Tibial nerve (tissue), 4 donors: ENCODE data around the gene ZNF692. TPM values are rescaled to one million over a fixed set of nuclear protein-coding genes. Genes with fewer than 3 reads are reported as not detected.

Experiments
- DNase-seq, 2 donors: peaks; one replicate each; pipeline ENCODE4 v3.0.0-alpha.2; 2019; ENCODE audit warnings: low spot score in 2 of 2
- H3K27ac ChIP-seq, 4 donors: fragments of 200-600 bp; sonication (generic) in 3 of 4; one replicate each; pipeline ENCODE4 v1.5.1; 2017 to 2019; ENCODE audit warnings: mild to moderate bottlenecking in 1 of 4
- H3K27me3 ChIP-seq, 2 donors: fragments of 200-600 bp; sonication (generic) in 1 of 2; one replicate each; pipeline versions ENCODE4 v1.5.1 to v1.6.0; 2017 to 2019
- H3K36me3 ChIP-seq, 3 donors: fragments of 200-600 bp; sonication (generic); one replicate each; pipeline ENCODE4 v1.5.1; 2018 to 2019
- H3K4me1 ChIP-seq, 4 donors: fragments of 200-600 bp; sonication (generic) in 3 of 4; one replicate each; pipeline ENCODE4 v1.5.1; 2017 to 2019
- H3K4me3 ChIP-seq, 4 donors: fragments of 200-600 bp; sonication (generic) in 3 of 4; one replicate each; pipeline ENCODE4 v1.5.1; 2017 to 2019; ENCODE audit warnings: mild to moderate bottlenecking in 1 of 4, moderate library complexity in 1 of 4
- H3K9me3 ChIP-seq, 4 donors: fragments of 200-600 bp; sonication (generic) in 3 of 4; one replicate each; pipeline ENCODE4 v1.5.1; 2017 to 2019
- EP300 ChIP-seq, 2 donors: sonication (generic); formaldehyde crosslinking; IDR thresholded peaks; one replicate each; pipeline ENCODE4 v1.6.1; 2017; ENCODE audit warnings: antibody characterized with exemption in 2 of 2, mild to moderate bottlenecking in 1 of 2
- POLR2A ChIP-seq, 2 donors: fragments of 450-650 bp; IDR thresholded peaks; one replicate each; pipeline ENCODE4 v1.6.1; 2017; ENCODE audit warnings: antibody characterized with exemption in 2 of 2, mild to moderate bottlenecking in 2 of 2, moderate library complexity in 2 of 2
- WGBS, 2 donors: methylation state at CpG; one replicate each; pipeline ENCODE4 v1.1.5; 2018; 5-methylcytosine and 5-hydroxymethylcytosine counted together
- total RNA-seq, 4 donors: library from RNA; depleted of rRNA; stranded (reverse); fragments of >200 nt; gene quantifications; one replicate each; pipeline ENCODE4 v1.1.0, GENCODE V29; 2016
- TF ChIP-seq, protein P1 (sequence below), 5 experiments: fragments of 200-600 bp in 3 of 5; fragments of 450-650 bp in 2 of 5; sonication (generic) in 3 of 5; IDR thresholded peaks; one replicate each; pipeline ENCODE4 v1.5.1; 2016 to 2019; ENCODE audit warnings: antibody characterized with exemption in 5 of 5, mild to moderate bottlenecking in 3 of 5, moderate library complexity in 2 of 5

Gene ZNF692
- total RNA-seq, 4 donors from 2014 or later, result 40.8 to 118 (median 68.5) TPM

DNA sequence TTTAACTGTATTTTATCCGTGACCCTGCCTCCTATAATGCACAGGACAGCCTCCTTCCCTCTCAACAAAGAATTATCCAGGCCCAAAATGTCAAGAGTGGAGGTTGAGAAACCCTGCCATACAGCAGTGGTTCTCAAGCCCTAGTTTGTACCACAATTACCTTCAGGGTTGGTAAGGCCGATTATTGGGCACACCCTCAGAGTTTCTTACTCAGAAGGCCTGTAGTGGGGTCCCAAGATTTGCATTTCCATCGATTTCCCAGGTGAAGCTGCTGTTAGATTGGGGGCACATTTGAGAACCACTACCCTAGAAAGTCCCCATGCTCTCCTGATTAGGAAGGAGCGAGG, 46.8 kb upstream of the ZNF692 start:
- Histone ChIP-seq H3K27ac (peak overlapping the region; percentile 78 to 94 (median 88)), H3K36me3 (peaks cover 0 to 4% (median 0%) of the 10 kb centered on the region in 3 donors), H3K27me3 (peaks cover 0 to 3% of the 10 kb centered on the region in 2 donors), H3K9me3 (peaks cover 0 to 3% (median 0%) of the 10 kb centered on the region in 4 donors), H3K4me3 (peak overlapping the region; percentile 43 to 90 (median 77)), H3K4me1 (peaks cover 0 to 21% (median 4%) of the 10 kb centered on the region in 4 donors)
- DNase-seq, result no peak
- 36% methylated on average over 4 of the region's 4 CpGs for WGBS, 2 donors
- TF ChIP-seq EP300 (IDR thresholded peaks at IDR 0.05), result no peak
- TF ChIP-seq, protein P1, sequence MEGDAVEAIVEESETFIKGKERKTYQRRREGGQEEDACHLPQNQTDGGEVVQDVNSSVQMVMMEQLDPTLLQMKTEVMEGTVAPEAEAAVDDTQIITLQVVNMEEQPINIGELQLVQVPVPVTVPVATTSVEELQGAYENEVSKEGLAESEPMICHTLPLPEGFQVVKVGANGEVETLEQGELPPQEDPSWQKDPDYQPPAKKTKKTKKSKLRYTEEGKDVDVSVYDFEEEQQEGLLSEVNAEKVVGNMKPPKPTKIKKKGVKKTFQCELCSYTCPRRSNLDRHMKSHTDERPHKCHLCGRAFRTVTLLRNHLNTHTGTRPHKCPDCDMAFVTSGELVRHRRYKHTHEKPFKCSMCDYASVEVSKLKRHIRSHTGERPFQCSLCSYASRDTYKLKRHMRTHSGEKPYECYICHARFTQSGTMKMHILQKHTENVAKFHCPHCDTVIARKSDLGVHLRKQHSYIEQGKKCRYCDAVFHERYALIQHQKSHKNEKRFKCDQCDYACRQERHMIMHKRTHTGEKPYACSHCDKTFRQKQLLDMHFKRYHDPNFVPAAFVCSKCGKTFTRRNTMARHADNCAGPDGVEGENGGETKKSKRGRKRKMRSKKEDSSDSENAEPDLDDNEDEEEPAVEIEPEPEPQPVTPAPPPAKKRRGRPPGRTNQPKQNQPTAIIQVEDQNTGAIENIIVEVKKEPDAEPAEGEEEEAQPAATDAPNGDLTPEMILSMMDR (IDR thresholded peaks at IDR 0.05), result no peak
- TF ChIP-seq POLR2A (IDR thresholded peaks at IDR 0.05), result no peak

DNA sequence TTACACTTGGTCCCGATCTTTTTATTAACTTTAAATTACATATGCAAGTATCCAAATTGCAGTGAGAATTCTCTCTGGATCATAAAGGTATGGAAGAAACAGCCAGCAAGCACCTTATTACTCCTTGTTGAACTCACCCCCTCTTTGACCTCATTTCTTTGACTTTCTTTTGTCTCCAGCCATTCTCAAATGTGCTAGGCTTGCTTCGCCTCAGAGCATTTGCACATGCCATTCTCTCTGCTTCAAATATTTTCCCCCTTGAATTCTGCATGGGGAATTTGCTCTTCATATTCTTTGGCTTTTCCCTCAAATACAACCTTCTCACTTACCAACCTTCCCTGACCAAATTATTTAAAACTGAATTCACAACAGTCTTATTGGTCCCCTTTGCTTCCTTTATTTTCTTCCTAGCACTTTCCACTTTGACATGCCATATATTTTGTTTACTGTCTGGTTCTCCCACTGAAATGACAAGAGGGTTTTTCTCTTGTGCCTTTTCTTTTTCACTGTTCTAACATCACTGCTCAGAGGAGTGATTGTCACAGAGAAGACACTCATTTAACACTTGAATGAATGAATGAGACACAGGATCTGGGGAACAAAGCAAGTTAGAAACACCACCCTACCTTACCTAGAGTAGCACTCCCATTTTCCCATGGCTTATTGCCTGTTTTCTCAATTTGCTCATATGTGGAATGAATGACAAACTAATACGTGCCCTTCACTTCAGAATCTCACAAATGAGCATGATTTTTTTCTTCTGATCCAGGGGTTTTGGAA, 45.7 kb upstream of the ZNF692 start:
- DNase-seq, result no peak
- TF ChIP-seq POLR2A (IDR thresholded peaks at IDR 0.05), result no peak
- TF ChIP-seq, protein P1 (IDR thresholded peaks at IDR 0.05), result no peak
- no peak for TF ChIP-seq EP300 (IDR thresholded peaks at IDR 0.05)
- Histone ChIP-seq H3K4me3 (no peak overlapping the region), H3K4me1 (peaks cover 0 to 21% (median 4%) of the 10 kb centered on the region in 4 donors), H3K27me3 (peaks cover 0 to 5% of the 10 kb centered on the region in 2 donors), H3K9me3 (peaks cover 0 to 3% (median 0%) of the 10 kb centered on the region in 4 donors), H3K36me3 (no peaks in the 10 kb centered on the region), H3K27ac (no peak overlapping the region)
- 87 to 88% methylated on average over 3 of the region's 3 CpGs for WGBS, 2 donors

DNA sequence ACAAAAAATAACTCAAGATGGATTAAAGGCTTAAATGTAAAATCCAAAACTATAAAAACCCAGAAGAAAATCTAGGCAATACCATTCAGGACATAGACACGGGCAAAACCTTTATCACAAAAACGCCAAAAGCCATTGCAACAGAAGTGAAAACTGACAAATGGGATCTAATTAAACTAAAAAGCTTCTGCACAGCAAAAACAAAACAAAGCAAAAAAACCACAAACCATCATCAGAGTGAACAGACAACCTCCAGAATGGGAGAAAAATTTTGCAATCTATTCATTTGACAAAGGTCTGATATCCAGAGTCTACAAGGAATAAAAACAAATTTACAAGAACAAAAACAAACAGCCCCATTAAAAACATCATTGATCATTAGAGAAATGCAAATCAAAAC, 42.7 kb upstream of the ZNF692 start:
- no peaks in the 10 kb centered on the region for H3K36me3 ChIP-seq
- H3K4me1 ChIP-seq, result peaks cover 0 to 8% (median 0%) of the 10 kb centered on the region in 4 donors
- no peak for DNase-seq
- TF ChIP-seq POLR2A (IDR thresholded peaks at IDR 0.05), result no peak
- peaks cover 0 to 23% of the 10 kb centered on the region in 2 donors for H3K27me3 ChIP-seq
- no peak overlapping the region for H3K4me3 ChIP-seq
- WGBS, 2 donors, result 88 to 91% methylated on average over 2 of the region's 2 CpGs
- H3K9me3 ChIP-seq, result peaks cover 0 to 3% (median 0%) of the 10 kb centered on the region in 4 donors
- H3K27ac ChIP-seq, result no peak overlapping the region

DNA sequence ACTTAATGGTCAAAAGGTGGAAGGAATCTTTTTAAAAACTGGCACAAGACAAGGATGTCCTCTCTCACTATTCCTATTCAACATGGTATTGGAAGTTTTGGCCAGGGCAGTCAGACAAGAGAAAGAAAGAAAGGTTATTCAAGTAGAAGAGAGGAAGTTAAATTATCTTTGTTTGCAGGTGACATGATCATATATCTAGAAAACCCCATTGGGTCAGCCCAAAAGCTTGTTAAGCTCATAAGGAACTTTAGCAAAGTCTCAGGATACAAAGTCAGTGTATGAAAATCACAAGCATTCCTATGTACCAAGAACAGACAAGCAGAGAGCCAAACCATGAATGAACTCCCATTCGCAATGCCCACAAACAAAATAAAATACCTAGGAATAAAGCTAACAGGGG, 41.8 kb upstream of the ZNF692 start:
- Histone ChIP-seq H3K9me3 (no peaks in the 10 kb centered on the region), H3K4me3 (no peak overlapping the region), H3K4me1 (peaks cover 0 to 6% (median 0%) of the 10 kb centered on the region in 4 donors), H3K27me3 (peaks cover 0 to 23% of the 10 kb centered on the region in 2 donors), H3K36me3 (no peaks in the 10 kb centered on the region), H3K27ac (no peak overlapping the region)
- TF ChIP-seq POLR2A (IDR thresholded peaks at IDR 0.05), result no peak
- TF ChIP-seq, protein P1 (IDR thresholded peaks at IDR 0.05), result no peak
- TF ChIP-seq EP300 (IDR thresholded peaks at IDR 0.05), result no peak
- WGBS, 2 donors, result 89 to 94% methylated on average over 1 of the region's 1 CpG
- no peak for DNase-seq

DNA sequence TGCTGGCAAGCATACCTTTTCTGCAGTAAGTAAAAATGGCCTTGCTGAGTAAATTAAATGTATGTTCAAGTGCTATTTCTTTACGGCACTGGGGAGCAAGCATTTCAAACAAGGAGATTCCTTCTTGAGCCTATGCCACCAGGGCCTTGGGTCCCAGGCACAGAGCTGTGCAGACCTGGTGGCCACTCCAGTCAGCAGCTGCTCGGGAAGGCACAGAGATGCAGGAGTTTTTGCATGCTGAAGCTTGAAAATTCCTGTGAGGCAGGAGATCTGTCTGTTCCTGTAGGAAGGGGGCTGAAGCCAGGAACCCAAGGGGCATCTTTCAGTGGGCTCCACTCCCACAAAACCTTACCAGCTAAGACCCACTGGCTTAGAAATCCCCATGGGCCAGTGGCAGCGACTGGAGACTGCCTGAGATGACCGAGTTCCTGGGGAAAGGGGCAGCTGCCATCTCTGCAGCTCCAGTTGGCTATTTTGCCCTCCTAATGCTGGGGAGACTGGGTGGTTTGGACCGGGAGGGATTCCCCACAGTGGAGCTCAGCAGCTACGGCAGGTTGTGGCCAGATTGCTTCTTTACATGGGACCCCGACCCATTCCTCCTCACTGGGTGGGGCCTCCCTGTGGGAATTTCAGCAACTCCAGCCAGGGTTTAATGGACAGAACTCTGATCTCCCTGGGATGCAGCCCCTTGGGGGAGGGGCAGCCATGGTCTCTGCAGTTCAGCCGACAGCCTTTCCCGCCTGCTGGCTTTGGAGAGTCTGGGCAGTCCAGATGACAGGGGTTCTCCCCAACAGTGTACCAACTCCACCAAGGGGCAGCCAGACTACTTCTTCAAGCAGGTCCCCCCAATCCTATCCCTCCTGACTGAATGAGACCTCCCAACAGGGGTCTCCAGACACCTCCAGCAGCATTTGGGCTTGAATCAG, 38.8 kb upstream of the ZNF692 start:
- Histone ChIP-seq H3K4me3 (no peak overlapping the region), H3K9me3 (no peaks in the 10 kb centered on the region), H3K36me3 (no peaks in the 10 kb centered on the region), H3K4me1 (no peaks in the 10 kb centered on the region), H3K27ac (no peak overlapping the region), H3K27me3 (peaks cover 0 to 23% of the 10 kb centered on the region in 2 donors)
- TF ChIP-seq, protein P1 (IDR thresholded peaks at IDR 0.05), result no peak
- TF ChIP-seq EP300 (IDR thresholded peaks at IDR 0.05) (no peak), POLR2A (IDR thresholded peaks at IDR 0.05) (no peak)
- WGBS, 2 donors, result 60 to 79% methylated on average over 7 to 9 of the region's 9 CpGs
- DNase-seq, result no peak
